ENCODE data around the gene SLC7A8.

The SLC7A8 gene

DNA sequence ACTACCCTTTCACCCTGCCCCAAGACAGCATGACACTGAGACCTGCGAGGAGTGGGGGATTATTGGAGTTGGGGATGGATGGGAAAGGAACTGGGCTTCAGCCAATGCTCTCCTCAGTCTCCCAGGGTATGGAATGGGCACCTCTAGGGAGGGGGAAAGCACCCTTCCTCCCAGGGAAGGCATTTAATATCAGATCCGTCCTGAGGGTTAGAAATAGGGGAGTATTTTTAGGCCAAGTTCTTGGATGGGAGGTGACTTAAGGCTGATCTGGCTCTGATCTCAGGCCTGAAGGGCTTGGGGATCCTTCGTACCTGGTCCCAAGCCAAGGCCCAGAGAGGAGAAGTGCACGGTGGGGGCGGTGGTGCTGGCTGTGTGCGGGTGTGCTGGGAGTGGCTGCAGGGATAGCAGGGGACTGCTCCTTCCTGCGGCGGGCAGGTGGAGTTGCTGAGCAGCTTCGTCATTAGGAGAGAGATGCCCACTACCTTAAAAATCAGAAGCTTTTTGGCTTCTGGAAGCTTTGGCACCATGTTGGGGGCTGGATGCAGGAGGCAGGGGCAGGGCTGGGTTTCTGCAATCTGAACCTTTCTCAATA, 57.4 kb downstream of the SLC7A8 start:
- Histone ChIP-seq H3K4me1 (ENCODE audit: insufficient read depth, low read length) (peaks cover 2% of the 10 kb centered on the region; the same call in 1 of the 2 replicates), H3K4me3 (ENCODE audit: low read depth in 1 of 2, low read length in 2 of 2) (no peak overlapping the region), H3K36me3 (ENCODE audit: insufficient read depth, low read length) (no peaks in the 10 kb centered on the region), H3K4me2 (ENCODE audit: insufficient read depth, low read length) (no peak overlapping the region), H3K79me2 (ENCODE audit: insufficient read depth, low read length) (no peaks in the 10 kb centered on the region), H4K20me1 (ENCODE audit: insufficient read depth, low read length) (no peaks in the 10 kb centered on the region), H3K27ac (ENCODE audit: low read length) (no peak overlapping the region), H3K9me3 (ENCODE audit: insufficient read depth, low read length, severe bottlenecking) (no peaks in the 10 kb centered on the region), H3K9ac (ENCODE audit: low read depth, low read length) (no peak overlapping the region), H2AFZ (ENCODE audit: low read depth, low read length) (no peak overlapping the region), H3K27me3 (ENCODE audit: insufficient read depth, low read length, poor library complexity) (peaks cover 45% of the 10 kb centered on the region)
- ATAC-seq (ENCODE audit: insufficient read depth, low read depth) (no peak), DNase-seq (no peak)
- no peak for TF ChIP-seq EZH2 (IDR thresholded peaks at IDR 0.05; ENCODE audit: borderline replicate concordance, low read depth, low read length, severe bottlenecking)
- TF ChIP-seq, protein P1, sequence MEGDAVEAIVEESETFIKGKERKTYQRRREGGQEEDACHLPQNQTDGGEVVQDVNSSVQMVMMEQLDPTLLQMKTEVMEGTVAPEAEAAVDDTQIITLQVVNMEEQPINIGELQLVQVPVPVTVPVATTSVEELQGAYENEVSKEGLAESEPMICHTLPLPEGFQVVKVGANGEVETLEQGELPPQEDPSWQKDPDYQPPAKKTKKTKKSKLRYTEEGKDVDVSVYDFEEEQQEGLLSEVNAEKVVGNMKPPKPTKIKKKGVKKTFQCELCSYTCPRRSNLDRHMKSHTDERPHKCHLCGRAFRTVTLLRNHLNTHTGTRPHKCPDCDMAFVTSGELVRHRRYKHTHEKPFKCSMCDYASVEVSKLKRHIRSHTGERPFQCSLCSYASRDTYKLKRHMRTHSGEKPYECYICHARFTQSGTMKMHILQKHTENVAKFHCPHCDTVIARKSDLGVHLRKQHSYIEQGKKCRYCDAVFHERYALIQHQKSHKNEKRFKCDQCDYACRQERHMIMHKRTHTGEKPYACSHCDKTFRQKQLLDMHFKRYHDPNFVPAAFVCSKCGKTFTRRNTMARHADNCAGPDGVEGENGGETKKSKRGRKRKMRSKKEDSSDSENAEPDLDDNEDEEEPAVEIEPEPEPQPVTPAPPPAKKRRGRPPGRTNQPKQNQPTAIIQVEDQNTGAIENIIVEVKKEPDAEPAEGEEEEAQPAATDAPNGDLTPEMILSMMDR (IDR thresholded peaks at IDR 0.05; ENCODE audit: borderline replicate concordance, extremely low read depth, low read length, poor library complexity, severe bottlenecking): no peak

GRCh38 chr14:23125011-23125410, 58.4 kb downstream of the SLC7A8 start:
- TF ChIP-seq, protein P1 (IDR thresholded peaks at IDR 0.05; ENCODE audit: borderline replicate concordance, extremely low read depth, low read length, poor library complexity, severe bottlenecking): no peak
- no peak for TF ChIP-seq EZH2 (IDR thresholded peaks at IDR 0.05; ENCODE audit: borderline replicate concordance, low read depth, low read length, severe bottlenecking)
- Histone ChIP-seq H2AFZ (ENCODE audit: low read depth, low read length) (no peak overlapping the region), H3K9me3 (ENCODE audit: insufficient read depth, low read length, severe bottlenecking) (no peaks in the 10 kb centered on the region), H3K4me3 (ENCODE audit: low read depth in 1 of 2, low read length in 2 of 2) (no peak overlapping the region), H3K27ac (ENCODE audit: low read length) (no peak overlapping the region), H3K9ac (ENCODE audit: low read depth, low read length) (no peak overlapping the region), H3K4me2 (ENCODE audit: insufficient read depth, low read length) (no peak overlapping the region), H4K20me1 (ENCODE audit: insufficient read depth, low read length) (no peaks in the 10 kb centered on the region; the same call in 1 of the 2 replicates), H3K79me2 (ENCODE audit: insufficient read depth, low read length) (no peaks in the 10 kb centered on the region), H3K36me3 (ENCODE audit: insufficient read depth, low read length) (no peaks in the 10 kb centered on the region), H3K27me3 (ENCODE audit: insufficient read depth, low read length, poor library complexity) (peaks cover 41% of the 10 kb centered on the region), H3K4me1 (ENCODE audit: insufficient read depth, low read length) (peaks cover 5% of the 10 kb centered on the region; the same call in 1 of the 2 replicates)
- no peak for DNase-seq
- no peak for ATAC-seq (ENCODE audit: insufficient read depth, low read depth)

DNA sequence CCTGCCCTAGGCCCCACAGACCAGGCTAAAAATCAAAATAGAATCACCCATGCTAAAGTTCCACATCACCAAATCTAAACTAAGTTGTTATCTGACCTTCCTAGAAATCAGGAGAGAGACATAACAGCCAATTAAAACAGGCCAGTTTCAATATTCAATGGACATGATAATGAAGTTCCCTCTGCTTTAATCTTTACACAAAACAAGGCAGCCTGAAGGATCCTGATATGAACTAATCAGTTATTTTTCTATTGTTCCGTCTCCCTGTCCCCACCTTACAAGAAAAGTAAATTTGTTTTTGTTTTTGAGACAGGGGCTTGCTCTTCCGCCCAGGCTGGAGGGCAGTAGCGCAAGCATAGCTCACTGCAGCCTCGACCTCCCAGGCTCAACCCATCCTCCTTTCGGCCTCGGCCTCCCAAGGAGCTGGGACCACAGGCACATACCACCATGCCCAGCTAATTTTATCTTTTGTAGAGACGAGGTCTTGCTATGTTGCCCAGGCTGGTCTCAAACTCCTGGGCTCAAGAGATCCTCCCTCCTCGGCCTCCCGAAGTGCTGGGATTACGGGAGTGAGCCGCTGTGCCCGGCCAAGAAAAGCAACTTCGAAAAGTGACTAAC, 59.0 kb downstream of the SLC7A8 start:
- H3K27ac ChIP-seq (ENCODE audit: low read length): no peak overlapping the region
- H3K27me3 ChIP-seq (ENCODE audit: insufficient read depth, low read length, poor library complexity): peaks cover 41% of the 10 kb centered on the region
- H2AFZ ChIP-seq (ENCODE audit: low read depth, low read length): no peak overlapping the region
- H4K20me1 ChIP-seq (ENCODE audit: insufficient read depth, low read length): no peaks in the 10 kb centered on the region; the same call in 1 of the 2 replicates
- TF ChIP-seq EZH2 (IDR thresholded peaks at IDR 0.05; ENCODE audit: borderline replicate concordance, low read depth, low read length, severe bottlenecking): no peak
- TF ChIP-seq, protein P1 (IDR thresholded peaks at IDR 0.05; ENCODE audit: borderline replicate concordance, extremely low read depth, low read length, poor library complexity, severe bottlenecking): no peak
- H3K36me3 ChIP-seq (ENCODE audit: insufficient read depth, low read length): no peaks in the 10 kb centered on the region
- no peaks in the 10 kb centered on the region for H3K9me3 ChIP-seq (ENCODE audit: insufficient read depth, low read length, severe bottlenecking)
- H3K9ac ChIP-seq (ENCODE audit: low read depth, low read length): no peak overlapping the region
- no peak overlapping the region for H3K4me2 ChIP-seq (ENCODE audit: insufficient read depth, low read length)
- H3K79me2 ChIP-seq (ENCODE audit: insufficient read depth, low read length): no peaks in the 10 kb centered on the region
- DNase-seq (no peak), ATAC-seq (ENCODE audit: insufficient read depth, low read depth) (no peak)
- peaks cover 5% of the 10 kb centered on the region; the same call in 1 of the 2 replicates for H3K4me1 ChIP-seq (ENCODE audit: insufficient read depth, low read length)
- no peak overlapping the region for H3K4me3 ChIP-seq (ENCODE audit: low read depth in 1 of 2, low read length in 2 of 2)

Measured in DND-41 (cell line).